GM12878 (cell line): Measurements from ENCODE around the gene DNASE1L1. TPM values are rescaled to one million over a fixed set of nuclear protein-coding genes. Genes with fewer than 3 reads are reported as not detected.

Experiments used
- ATAC-seq: fragments of 200-7000 bp; cut with Tn5 transposase; 3 replicates; pipeline ENCODE4 v1.9.1; 2020; ENCODE audit warnings: mild to moderate bottlenecking, moderate library complexity
- BruUV-seq: library from RNA; stranded (reverse); fragments of 400-500 nt; replicated peaks from 2 replicates; lab custom pipeline; 2021; lab: Mats Ljungman, UMichigan
- CTCF ChIA-PET: fragments of 300-600 bp; sonication (Branson Sonifier 250); formaldehyde crosslinking; extraction: SDS; loops from one replicate; lab custom pipeline; 2021; ENCODE audit warnings: inconsistent platforms; lab: Yijun Ruan, JAX
- POLR2A ChIA-PET: fragments of 350-600 bp; formaldehyde crosslinking; extraction: SDS; loops from one replicate; lab custom pipeline; 2021; ENCODE audit warnings: inconsistent platforms; lab: Charles Lee
- RAD21 ChIA-PET: fragments of 300-600 bp; sonication (Branson Sonifier 250); formaldehyde crosslinking; loops from one replicate; lab custom pipeline; 2023; ENCODE audit warnings: antibody characterized with exemption; ENCODE audit not compliant: unreplicated experiment; lab: Charles Lee
- SMC1A ChIA-PET: fragments of 300-600 bp; sonication (Branson Sonifier 250); formaldehyde crosslinking; loops from one replicate; lab custom pipeline; 2023; ENCODE audit not compliant: unreplicated experiment, uncharacterized antibody; lab: Charles Lee
- DNase-seq: peaks from one replicate; pipeline ENCODE4 v3.0.0-alpha.2; 2011; ENCODE audit warnings: low read depth, low spot score
- FAIRE-seq: peaks from 3 replicates; lab custom pipeline; 2011; peaks lifted over from hg19 to GRCh38; lab: Jason Lieb, UNC
- H2AFZ ChIP-seq: 2 replicates; pipeline ENCODE4 v1.6.0; 2011; ENCODE audit warnings: low read depth, low read length, control low read depth; ENCODE audit not compliant: control insufficient read depth
- H3K27ac ChIP-seq: 2 replicates; pipeline ENCODE4 v1.5.1; 2011; ENCODE audit warnings: control low read depth; ENCODE audit not compliant: control insufficient read depth, insufficient read depth
- H3K27me3 ChIP-seq, 2 experiments: replicated peaks in 1 of 2; 2 replicates each; pipeline versions ENCODE4 v1.6.0 to v1.6.1; 2011; ENCODE audit warnings: low read length in 1 of 2; ENCODE audit not compliant: control insufficient read depth in 2 of 2, insufficient read depth in 2 of 2
- H3K36me3 ChIP-seq, 2 experiments: 2 replicates each; pipeline ENCODE4 v1.5.1; 2011; ENCODE audit warnings: low read length in 1 of 2; ENCODE audit not compliant: control insufficient read depth in 2 of 2, insufficient read depth in 2 of 2
- H3K4me1 ChIP-seq: 2 replicates; pipeline ENCODE4 v1.6.1; 2011; ENCODE audit warnings: mild to moderate bottlenecking, low read length, moderate library complexity, mixed read lengths; ENCODE audit not compliant: control insufficient read depth, insufficient read depth
- H3K4me2 ChIP-seq: 2 replicates; pipeline ENCODE4 v1.6.0; 2011; ENCODE audit warnings: control low read depth; ENCODE audit not compliant: control insufficient read depth, insufficient read depth
- H3K4me3 ChIP-seq: fragments of 200-600 bp; sonication (generic); 2 replicates; pipeline ENCODE4 v1.5.1; 2016
- H3K79me2 ChIP-seq: 2 replicates; pipeline ENCODE4 v1.6.0; 2011; ENCODE audit warnings: low read length; ENCODE audit not compliant: control insufficient read depth, insufficient read depth
- H3K9ac ChIP-seq: 2 replicates; pipeline ENCODE4 v1.8.0; 2011; ENCODE audit warnings: low read length, control low read depth, mixed read lengths; ENCODE audit not compliant: control insufficient read depth, insufficient read depth
- H3K9me3 ChIP-seq: replicated peaks from 3 replicates; pipeline ENCODE4 v1.5.1; 2011; ENCODE audit warnings: mild to moderate bottlenecking, low read length; ENCODE audit not compliant: control insufficient read depth, insufficient read depth
- H4K20me1 ChIP-seq: 2 replicates; pipeline ENCODE4 v1.6.0; 2011; ENCODE audit not compliant: control insufficient read depth, insufficient read depth
- ATF3 ChIP-seq: IDR thresholded peaks from 2 replicates; pipeline ENCODE4 v1.6.1; 2011; ENCODE audit warnings: low read depth, mild to moderate bottlenecking, low read length, moderate library complexity, borderline replicate concordance; ENCODE audit errors: extremely low read depth
- BCL11A ChIP-seq: IDR thresholded peaks from 2 replicates; pipeline ENCODE4 v1.6.1; 2011; ENCODE audit warnings: low read depth, low read length
- CBFB ChIP-seq: IDR thresholded peaks from 2 replicates; pipeline ENCODE4 v1.6.1; 2016; ENCODE audit warnings: antibody characterized with exemption, low read depth
- CBX3 ChIP-seq: fragments of 200-600 bp; sonication (generic); IDR thresholded peaks from 2 replicates; pipeline ENCODE4 v1.6.1; 2016; ENCODE audit warnings: low read depth, borderline replicate concordance
- CHD2 ChIP-seq: IDR thresholded peaks from 2 replicates; pipeline ENCODE4 v1.6.1; 2011; ENCODE audit warnings: low read depth, low read length, improper control_type of control experiment, borderline replicate concordance
- EED ChIP-seq: sonication (generic); IDR thresholded peaks from 2 replicates; pipeline ENCODE4 v1.6.1; 2016; ENCODE audit warnings: antibody characterized with exemption, low read depth
- IRF3 ChIP-seq: fragments of 450-650 bp; IDR thresholded peaks from 2 replicates; pipeline ENCODE4 v1.6.1; 2014; ENCODE audit warnings: mild to moderate bottlenecking
- MTA2 ChIP-seq: fragments of 450-650 bp; IDR thresholded peaks from 2 replicates; pipeline ENCODE4 v1.6.1; 2016; ENCODE audit warnings: low read depth, mild to moderate bottlenecking, moderate library complexity
- NR2C1 ChIP-seq: fragments of 450-650 bp; IDR thresholded peaks from 2 replicates; pipeline ENCODE4 v1.6.1; 2017; ENCODE audit warnings: antibody characterized with exemption, mild to moderate bottlenecking, moderate library complexity
- PAX8 ChIP-seq: fragments of 450-650 bp; IDR thresholded peaks from 2 replicates; pipeline ENCODE4 v1.6.1; 2017; ENCODE audit warnings: mild to moderate bottlenecking, moderate library complexity
- RB1 ChIP-seq: fragments of 450-650 bp; formaldehyde crosslinking; IDR thresholded peaks from 2 replicates; pipeline ENCODE4 v1.6.1; 2017; ENCODE audit warnings: mild to moderate bottlenecking, borderline replicate concordance
- RELB ChIP-seq: fragments of 450-650 bp; IDR thresholded peaks from 2 replicates; pipeline ENCODE4 v1.6.1; 2017; ENCODE audit warnings: low read depth, mild to moderate bottlenecking, moderate library complexity
- SP1 ChIP-seq: IDR thresholded peaks from one replicate; pipeline ENCODE4 v1.6.1; 2011; ENCODE audit warnings: low read depth, low read length
- SRF ChIP-seq, 2 experiments: IDR thresholded peaks; 2 replicates each; pipeline ENCODE4 v1.6.1; 2011; ENCODE audit warnings: low read depth in 2 of 2, low read length in 2 of 2, mild to moderate bottlenecking in 1 of 2, moderate library complexity in 1 of 2
- SUPT20H ChIP-seq: IDR thresholded peaks from 2 replicates; pipeline ENCODE4 v1.6.1; 2011; ENCODE audit warnings: low read depth, mild to moderate bottlenecking, low read length, moderate library complexity, borderline replicate concordance; ENCODE audit not compliant: control insufficient read depth
- TAF1 ChIP-seq: IDR thresholded peaks from 2 replicates; pipeline ENCODE4 v1.6.1; 2011; ENCODE audit warnings: mild to moderate bottlenecking, low read depth, low read length, borderline replicate concordance
- TCF3 ChIP-seq: IDR thresholded peaks from 2 replicates; pipeline ENCODE4 v1.6.1; 2012; ENCODE audit warnings: low read depth, mild to moderate bottlenecking, low read length, borderline replicate concordance; ENCODE audit not compliant: insufficient read depth
- YBX1 ChIP-seq: fragments of 450-650 bp; IDR thresholded peaks from 2 replicates; pipeline ENCODE4 v1.6.1; 2016; ENCODE audit warnings: antibody characterized with exemption
- YY1 ChIP-seq: IDR thresholded peaks from 2 replicates; pipeline ENCODE4 v1.6.1; 2011; ENCODE audit warnings: low read depth, mild to moderate bottlenecking, low read length
- ZBED1 ChIP-seq: IDR thresholded peaks from 2 replicates; pipeline ENCODE4 v1.6.1; 2016; ENCODE audit warnings: borderline replicate concordance
- ZNF384 ChIP-seq: IDR thresholded peaks from 2 replicates; pipeline ENCODE4 v1.6.1; 2012; ENCODE audit warnings: low read depth, mild to moderate bottlenecking, low read length, improper control_type of control experiment, borderline replicate concordance
- WGBS: methylation state at CpG from one replicate; pipeline ENCODE4 v1.1.6; 2016; ENCODE audit warnings: low lambda C conversion rate; ENCODE audit not compliant: insufficient replicate concordance, insufficient coverage; ENCODE audit errors: missing lambda C conversion rate; 5-methylcytosine and 5-hydroxymethylcytosine counted together
- in situ Hi-C: fragments of 300-500 bp; cut with MboI; formaldehyde crosslinking; loops from 9 replicates; pipeline ENCODE4 v1.14.3; 2018; ENCODE audit warnings: mixed read lengths
- intact Hi-C: fragments of 100-400 bp; cut with micrococcal nuclease; formaldehyde crosslinking; loops from one replicate; pipeline ENCODE4 v1.14.2; 2022; ENCODE audit not compliant: unreplicated experiment
- polyA plus RNA-seq, 11 experiments: library from polyadenylated mRNA; depleted of rRNA in 4 of 11; unstranded in 6 of 11; stranded (reverse) in 5 of 11; fragments of >200 nt; fragmentation: Nextera tagmentation in 4 of 11; fragmentation: Illumina TruSeq in 1 of 11; extraction: Ambion mirVana in 4 of 11; extraction: Trizol in 1 of 11; gene quantifications; 1 replicate in 1 of 11; 2 replicates in 10 of 11; pipeline versions ENCODE4 v1.2.1 to v1.2.3, GENCODE V29; 2011 to 2016; ENCODE audit warnings: inconsistent platforms in 2 of 11, missing spikeins in 2 of 11, low read depth in 1 of 11
- total RNA-seq, 4 experiments: library from RNA; depleted of rRNA in 3 of 4; stranded (reverse); fragments of >200 nt in 3 of 4; fragmentation: Illumina TruSeq in 1 of 4; extraction: Trizol in 1 of 4; gene quantifications; 2 replicates each; pipeline versions ENCODE4 v1.2.1 to v1.2.3, GENCODE V29; 2013 to 2021

Gene DNASE1L1
- total and polyA plus RNA-seq, 10 of the 15 experiments (the other 5 are each of a cell fraction or from before 2014, with no cell fraction given): 0.60 to 22.7 (median 6.8) TPM

- Histone ChIP-seq H3K27ac (peak within 1 kb of the TSS; percentile 97), H3K36me3 (peaks cover 10 to 12% of the 10 kb centered on the region in 2 experiments), H3K79me2 (peaks cover 29% of the 10 kb centered on the region), H3K9me3 (no peaks in the 10 kb centered on the region; the same call in 2 of the 3 replicates), H2AFZ (peak within 1 kb of the TSS; percentile 51), H3K9ac (peak within 1 kb of the TSS; percentile 99), H4K20me1 (peaks cover 5% of the 10 kb centered on the region; the same call in 1 of the 2 replicates), H3K27me3 (no peaks in the 10 kb centered on the region), H3K4me1 (peaks cover 3% of the 10 kb centered on the region; the same call in 1 of the 2 replicates), H3K4me3 (peak within 1 kb of the TSS; percentile 73), H3K4me2 (peak within 1 kb of the TSS; percentile 82)
- POLR2A ChIA-PET: interaction anchor here (1.0 to 3.8 kb wide), 11 partner anchors 11 to 130 kb away, joined by 3 to 22 read pairs (median 3); partner anchors contain the start of genes ATP6AP1, DNASE1L1, EMD and FAM3A
- SMC1A ChIA-PET: interaction anchor here (0.6 to 2.5 kb wide), 4 partner anchors 24 to 301 kb away, joined by 3 to 7 read pairs (median 6); partner anchors contain the start of gene FLNA
- in situ Hi-C loops: no loop called here
- peak; percentile 90 for DNase-seq
- BruUV-seq: TSS peak; percentile 85
- 28% methylated on average over 69 of the region's 69 CpGs for WGBS
- peak; percentile 78 for ATAC-seq
- intact Hi-C loops: loop anchor here (5.0 kb wide), 1 partner anchor 39 kb away; the partner anchor contains the start of gene GDI1
- no peak for FAIRE-seq
- RAD21 ChIA-PET: interaction anchor here (1.0 to 2.1 kb wide), 6 partner anchors 13 to 129 kb away, joined by 3 to 7 read pairs (median 4); partner anchors contain the start of genes ATP6AP1 and SLC10A3
- CTCF ChIA-PET: interaction anchor here (1.4 to 3.0 kb wide), 4 partner anchors 13 to 128 kb away, joined by 5 to 23 read pairs (median 10); partner anchors contain the start of gene TAFAZZIN
- TF ChIP-seq EED (no peak), SRF (IDR thresholded peaks at IDR 0.05; ENCODE audit: low read depth in 2 of 2, low read length in 2 of 2) (peak; percentile 95 to 97), SP1 (no peak), NR2C1 (peak; percentile 34; the same call in 1 of the 2 replicates), ZBED1 (peak; percentile 83; the same call in 1 of the 2 replicates), TAF1 (peak; percentile 98), SUPT20H (no peak), CBFB (peak; percentile 91), YY1 (peak; percentile 89), CHD2 (peak; percentile 62; the same call in 1 of the 2 replicates), PAX8 (no peak), RELB (0 out of 2 replicates have a peak, but pooled peaks have one; percentile 10), IRF3 (no peak), RB1 (no peak), ATF3 (no peak), YBX1 (no peak), BCL11A (no peak), TCF3 (peak; percentile 88), CBX3 (no peak), MTA2 (0 out of 2 replicates have a peak, but pooled peaks have one; percentile 9), ZNF384 (no peak)
Observed at GRCh38 chrX:154397888-154398667, 11.0 kb downstream of the DNASE1L1 start, which contains the start of gene RPL10. Gene RPL10, plus strand, starts transcription at chrX:154398377. Its CDS starts 143 bp downstream, at chrX:154398520.
